ENCODE results near the gene RRN3. TPM values are rescaled to one million over a fixed set of nuclear protein-coding genes. Genes with fewer than 3 reads are reported as not detected.

Gene RRN3
- total RNA-seq, 1 experiment from 2014 or later = 29.9 TPM

- Histone ChIP-seq H3K4me2 (ENCODE audit: low read length) (no peak overlapping the region), H3K9ac (ENCODE audit: low read length) (no peak overlapping the region), H3K9me2 (replicated peaks; ENCODE audit: low read length) (no peaks in the 10 kb centered on the region), H3K79me2 (ENCODE audit: low read length) (no peaks in the 10 kb centered on the region), H3F3A (ENCODE audit: low read length, unreplicated experiment) (no peaks in the 10 kb centered on the region), H3K27ac (ENCODE audit: low read length) (no peak overlapping the region), H4K20me1 (ENCODE audit: low read length) (no peaks in the 10 kb centered on the region), H3K27me3 (ENCODE audit: low read length) (no peaks in the 10 kb centered on the region), H2AFZ (ENCODE audit: low read length) (no peak overlapping the region), H3K4me3 (ENCODE audit: low read length) (no peak overlapping the region), H3K4me1 (ENCODE audit: insufficient read depth, low read length) (no peaks in the 10 kb centered on the region), H3K36me3 (ENCODE audit: low read depth, low read length) (peaks cover 2% of the 10 kb centered on the region; the same call in 1 of the 2 replicates), H3K9me3 (ENCODE audit: low read length) (no peaks in the 10 kb centered on the region)
- no TSS peak for BruUV-seq (replicated peaks)
- ChIA-PET CTCF (no interaction called here), POLR2A (ENCODE audit: unreplicated experiment) (no interaction called here)
- ATAC-seq (no peak), DNase-seq (no peak)
- TF ChIP-seq EZH2 (IDR thresholded peaks at IDR 0.05; ENCODE audit: low read length, unreplicated experiment) (no peak), CTCF (conservative IDR thresholded peaks at IDR 0.05; ENCODE audit: low read depth, low read length) (no peak), EZH2phosphoT487 (IDR thresholded peaks at IDR 0.05; ENCODE audit: borderline replicate concordance, low read length) (no peak)
- intact Hi-C loops (cut with micrococcal nuclease) = no loop called here
Observed at GRCh38 chr16:15044286-15044685, 49.8 kb downstream of the RRN3 start.

GRCh38 chr16:15043344-15043743 is 50.7 kb downstream of the RRN3 start:
- Histone ChIP-seq H3F3A (ENCODE audit: low read length, unreplicated experiment) (no peaks in the 10 kb centered on the region), H3K9me2 (replicated peaks; ENCODE audit: low read length) (no peaks in the 10 kb centered on the region), H3K4me3 (ENCODE audit: low read length) (no peak overlapping the region), H3K4me2 (ENCODE audit: low read length) (no peak overlapping the region), H3K4me1 (ENCODE audit: insufficient read depth, low read length) (no peaks in the 10 kb centered on the region), H3K27ac (ENCODE audit: low read length) (no peak overlapping the region), H3K27me3 (ENCODE audit: low read length) (no peaks in the 10 kb centered on the region), H3K36me3 (ENCODE audit: low read depth, low read length) (peaks cover 2% of the 10 kb centered on the region; the same call in 1 of the 2 replicates), H3K9me3 (ENCODE audit: low read length) (no peaks in the 10 kb centered on the region), H3K9ac (ENCODE audit: low read length) (no peak overlapping the region), H3K79me2 (ENCODE audit: low read length) (no peaks in the 10 kb centered on the region), H4K20me1 (ENCODE audit: low read length) (no peaks in the 10 kb centered on the region), H2AFZ (ENCODE audit: low read length) (no peak overlapping the region)
- ChIA-PET POLR2A (ENCODE audit: unreplicated experiment) (no interaction called here), CTCF (no interaction called here)
- ATAC-seq (peak; percentile 59), DNase-seq (peak; percentile 67)
- 0 out of 2 replicates have a peak, but pooled peaks have one; percentile 18 for TF ChIP-seq CTCF (conservative IDR thresholded peaks at IDR 0.05; ENCODE audit: low read depth, low read length)
- TF ChIP-seq EZH2 (IDR thresholded peaks at IDR 0.05; ENCODE audit: low read length, unreplicated experiment) = no peak
- intact Hi-C loops (cut with micrococcal nuclease) = no loop called here
- BruUV-seq (replicated peaks) = no TSS peak

GRCh38 chr16:15041271-15042004 is 52.6 kb downstream of the RRN3 start:
- DNase-seq (no peak), ATAC-seq (peak; percentile 71)
- ChIA-PET CTCF (no interaction called here), POLR2A (ENCODE audit: unreplicated experiment) (no interaction called here)
- Histone ChIP-seq H3K9ac (ENCODE audit: low read length) (no peak overlapping the region), H4K20me1 (ENCODE audit: low read length) (no peaks in the 10 kb centered on the region), H3K9me2 (replicated peaks; ENCODE audit: low read length) (no peaks in the 10 kb centered on the region), H3K4me1 (ENCODE audit: insufficient read depth, low read length) (no peaks in the 10 kb centered on the region), H3K36me3 (ENCODE audit: low read depth, low read length) (peaks cover 5% of the 10 kb centered on the region; the same call in 1 of the 2 replicates), H3K4me3 (ENCODE audit: low read length) (no peak overlapping the region), H3K27me3 (ENCODE audit: low read length) (no peaks in the 10 kb centered on the region), H3K4me2 (ENCODE audit: low read length) (no peak overlapping the region), H2AFZ (ENCODE audit: low read length) (no peak overlapping the region), H3K9me3 (ENCODE audit: low read length) (no peaks in the 10 kb centered on the region), H3K27ac (ENCODE audit: low read length) (no peak overlapping the region), H3F3A (ENCODE audit: low read length, unreplicated experiment) (no peaks in the 10 kb centered on the region), H3K79me2 (ENCODE audit: low read length) (no peaks in the 10 kb centered on the region)
- intact Hi-C loops (cut with micrococcal nuclease) = no loop called here
- BruUV-seq (replicated peaks) = no TSS peak
- TF ChIP-seq CTCF (conservative IDR thresholded peaks at IDR 0.05; ENCODE audit: low read depth, low read length) (no peak), EZH2phosphoT487 (IDR thresholded peaks at IDR 0.05; ENCODE audit: borderline replicate concordance, low read length) (no peak), EZH2 (IDR thresholded peaks at IDR 0.05; ENCODE audit: low read length, unreplicated experiment) (no peak)

Measured in PC-3 (cell line).